Right atrium auricular region (tissue), 2 donors: ENCODE results near the gene MED16. TPM values are rescaled to one million over a fixed set of nuclear protein-coding genes. Genes with fewer than 3 reads are reported as not detected.

Experiments
- DNase-seq: peaks from one replicate; pipeline ENCODE4 v3.0.0-alpha.2; 2019; ENCODE audit warnings: low spot score
- H3K27ac ChIP-seq, 2 donors: fragments of 200-600 bp; sonication (generic); 1 replicate in 1 of 2; 2 replicates in 1 of 2; pipeline ENCODE4 v1.5.1; 2016 to 2019
- H3K27me3 ChIP-seq, 2 donors: fragments of 200-600 bp; sonication (generic); one replicate each; pipeline versions ENCODE4 v1.5.1 to v1.6.0; 2017 to 2019
- H3K36me3 ChIP-seq: fragments of 200-600 bp; sonication (generic); one replicate; pipeline ENCODE4 v1.5.1; 2016
- H3K4me1 ChIP-seq, 2 donors: fragments of 200-600 bp; sonication (generic); one replicate each; pipeline versions ENCODE4 v1.5.1 to v1.6.0; 2017 to 2019
- H3K4me3 ChIP-seq, 2 donors: fragments of 200-600 bp; sonication (generic); 1 replicate in 1 of 2; 2 replicates in 1 of 2; pipeline ENCODE4 v1.5.1; 2017 to 2019; ENCODE audit warnings: mild to moderate bottlenecking in 1 of 2, moderate library complexity in 1 of 2
- H3K9me3 ChIP-seq, 2 donors: fragments of 200-600 bp; sonication (generic); one replicate each; pipeline ENCODE4 v1.5.1; 2019
- CTCF ChIP-seq, 2 donors: fragments of 200-600 bp; sonication (generic); IDR thresholded peaks; one replicate each; pipeline ENCODE4 v1.5.1; 2019; ENCODE audit warnings: antibody characterized with exemption in 2 of 2
- total RNA-seq, 2 donors: library from RNA; depleted of rRNA; stranded (reverse); fragments of >200 nt; gene quantifications; one replicate each; pipeline ENCODE4 v1.1.0, GENCODE V29; 2016

The MED16 gene
- total RNA-seq, 2 donors from 2014 or later = 17.7 to 26.5 TPM

GRCh38 chr19:875265-875879, 17.6 kb downstream of the MED16 start:
- Histone ChIP-seq H3K4me1 (peaks cover 0 to 5% of the 10 kb centered on the region in 2 donors), H3K9me3 (no peaks in the 10 kb centered on the region), H3K27ac (no peak overlapping the region), H3K36me3 (peaks cover 44% of the 10 kb centered on the region), H3K4me3 (no peak overlapping the region), H3K27me3 (no peaks in the 10 kb centered on the region)
- no peak for TF ChIP-seq CTCF (IDR thresholded peaks at IDR 0.05)
- no peak for DNase-seq

- Histone ChIP-seq H3K27ac (no peak overlapping the region), H3K4me1 (peaks cover 0 to 10% of the 10 kb centered on the region in 2 donors), H3K4me3 (no peak overlapping the region), H3K36me3 (peaks cover 40% of the 10 kb centered on the region), H3K9me3 (no peaks in the 10 kb centered on the region), H3K27me3 (no peaks in the 10 kb centered on the region)
- no peak for TF ChIP-seq CTCF (IDR thresholded peaks at IDR 0.05)
- DNase-seq = no peak
Observed at GRCh38 chr19:873561-874041, 19.4 kb downstream of the MED16 start.

- Histone ChIP-seq H3K27me3 (no peaks in the 10 kb centered on the region), H3K9me3 (no peaks in the 10 kb centered on the region), H3K4me1 (peaks cover 0 to 13% of the 10 kb centered on the region in 2 donors), H3K36me3 (peaks cover 45% of the 10 kb centered on the region), H3K4me3 (no peak overlapping the region), H3K27ac (no peak overlapping the region)
- TF ChIP-seq CTCF (IDR thresholded peaks at IDR 0.05) = no peak
- DNase-seq = no peak
Observed at GRCh38 chr19:873084-873483, 19.9 kb downstream of the MED16 start.

GRCh38 chr19:872266-872951, 20.6 kb downstream of the MED16 start:
- Histone ChIP-seq H3K27ac (no peak overlapping the region), H3K4me3 (no peak overlapping the region), H3K27me3 (no peaks in the 10 kb centered on the region), H3K9me3 (no peaks in the 10 kb centered on the region), H3K4me1 (peaks cover 0 to 13% of the 10 kb centered on the region in 2 donors), H3K36me3 (peaks cover 52% of the 10 kb centered on the region)
- no peak for TF ChIP-seq CTCF (IDR thresholded peaks at IDR 0.05)
- DNase-seq = no peak

GRCh38 chr19:871446-872265, 21.3 kb downstream of the MED16 start:
- Histone ChIP-seq H3K27me3 (no peaks in the 10 kb centered on the region), H3K36me3 (peaks cover 47% of the 10 kb centered on the region), H3K4me1 (peaks cover 0 to 13% of the 10 kb centered on the region in 2 donors), H3K27ac (peak overlapping the region; percentile 22 to 43), H3K4me3 (no peak overlapping the region), H3K9me3 (no peaks in the 10 kb centered on the region)
- no peak for DNase-seq
- TF ChIP-seq CTCF (IDR thresholded peaks at IDR 0.05) = no peak
